NCI-H2107 treated with DMSO at 0.1 percent for 48 hours (cell line): Measurements from ENCODE around the gene DCT.

ENCODE experiments used
- DNase-seq: peaks from one replicate; lab custom pipeline; 2025; ENCODE audit not compliant: unreplicated experiment; lab: John Stamatoyannopoulos, UW

Gene DCT

DNA sequence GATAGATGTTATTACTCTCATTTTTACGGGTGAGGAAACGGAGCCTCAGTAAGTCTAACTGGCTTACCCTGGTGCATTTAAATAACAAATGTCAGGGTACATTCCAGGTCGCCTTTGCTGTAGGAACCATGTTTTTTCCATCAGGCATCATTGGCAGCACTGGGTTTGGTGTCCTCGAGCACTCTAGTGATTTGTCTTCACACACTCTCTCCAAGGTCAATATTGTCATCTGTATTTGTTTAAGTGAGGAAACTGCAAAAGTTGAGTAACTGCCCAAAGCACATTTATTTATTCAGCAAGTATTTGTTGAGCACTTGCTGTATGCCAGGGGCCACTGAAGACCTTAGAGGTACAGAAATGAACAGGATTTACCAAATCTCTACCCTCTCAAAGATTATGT is 78.6 kb downstream of the DCT start:
- no peak for DNase-seq

DNA sequence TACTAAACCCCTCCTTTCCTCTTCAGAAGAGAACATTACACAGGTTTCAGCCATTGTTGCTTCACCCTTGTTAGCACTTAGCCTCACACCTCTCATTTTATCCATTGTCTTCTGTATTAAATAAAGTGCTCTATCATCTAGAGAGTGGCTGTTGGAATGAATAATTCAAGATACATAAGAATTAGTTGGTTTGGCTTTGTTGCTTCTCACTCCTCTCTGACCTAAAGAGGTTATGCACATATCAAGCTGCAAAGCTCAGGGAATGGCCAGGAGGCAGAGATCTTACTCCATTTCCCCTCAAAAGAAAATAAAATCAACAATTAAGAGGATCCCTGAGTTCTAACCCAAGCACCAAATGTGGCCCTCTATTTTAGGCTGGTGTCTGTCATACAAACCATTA is 79.7 kb downstream of the DCT start:
- no peak for DNase-seq

GRCh38 chr13:94395860-94396259 is 83.6 kb downstream of the DCT start:
- DNase-seq = no peak

DNA sequence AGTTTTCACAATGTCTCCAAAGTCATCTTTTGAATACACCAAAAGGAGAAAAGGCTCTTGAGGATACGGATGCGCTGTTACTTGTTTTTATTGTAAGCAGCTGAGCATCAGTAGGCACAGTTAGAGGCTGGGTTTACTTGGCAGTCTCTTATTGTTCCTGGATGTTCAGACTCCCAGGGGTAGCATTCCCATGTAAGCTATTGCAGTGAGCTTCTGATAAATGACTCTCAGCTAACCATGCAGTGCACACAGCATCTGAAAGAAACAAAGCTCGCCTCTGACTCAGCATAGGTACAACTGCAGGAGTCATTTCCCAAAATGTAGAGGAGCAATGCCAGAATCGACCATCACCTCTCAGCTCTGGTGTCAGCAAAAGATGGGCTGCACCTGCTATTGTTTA is 84.8 kb downstream of the DCT start:
- peak; percentile 8 for DNase-seq

DNA sequence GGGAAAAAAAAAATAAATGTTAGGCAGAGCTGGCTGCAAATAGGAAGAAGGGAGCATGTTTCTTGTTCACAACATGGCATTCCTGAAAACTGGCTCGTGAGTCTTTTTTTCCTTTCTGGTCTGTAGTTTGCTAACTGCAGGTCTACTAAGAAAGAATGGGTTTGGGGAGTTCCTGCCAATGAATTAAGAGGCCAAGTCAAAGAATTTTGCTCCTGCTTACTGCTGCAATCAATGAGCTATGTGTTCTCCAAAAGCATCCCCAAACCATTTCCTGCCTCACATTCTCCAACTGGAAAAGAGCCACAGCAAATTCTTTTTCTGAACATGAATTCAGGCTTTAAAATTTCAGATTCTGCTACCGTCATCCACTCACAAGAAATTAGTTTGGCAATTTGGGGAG is 88.6 kb downstream of the DCT start:
- DNase-seq = no peak

DNA sequence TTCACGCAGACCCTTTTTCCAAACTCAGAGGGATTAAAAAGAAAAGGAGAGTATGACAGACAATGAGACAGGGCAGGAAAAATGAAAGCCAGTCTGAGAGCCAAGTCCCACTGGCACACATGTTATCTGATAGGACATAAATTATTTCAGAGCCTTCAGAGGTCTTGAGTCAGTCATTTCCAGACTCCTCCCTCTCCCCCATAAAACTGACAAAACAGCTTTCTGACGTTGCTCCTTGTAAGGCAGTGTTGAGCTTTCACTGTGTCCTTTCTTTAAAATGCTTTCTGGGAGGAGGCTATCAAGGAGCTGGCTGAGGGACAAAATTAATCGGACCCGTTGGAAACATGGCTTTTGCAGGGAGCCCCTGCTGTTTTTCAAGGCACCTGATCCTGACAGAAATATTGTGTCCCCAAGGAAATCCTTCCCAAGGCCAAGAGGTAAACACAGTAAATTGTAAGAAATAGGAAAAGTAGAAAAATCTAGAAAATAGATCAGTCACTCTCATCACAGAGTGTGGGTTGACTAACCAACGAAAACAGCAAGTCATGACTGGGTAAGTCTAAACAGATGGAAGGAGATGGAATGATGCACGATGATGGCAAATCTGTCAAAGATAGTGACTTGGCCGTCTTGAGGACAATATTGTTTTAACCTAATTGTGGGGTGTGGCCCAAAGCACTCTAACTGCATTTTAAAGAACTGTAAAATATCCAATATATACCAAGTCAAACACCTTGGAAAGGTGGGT is 89.7 kb downstream of the DCT start:
- no peak for DNase-seq

DNA sequence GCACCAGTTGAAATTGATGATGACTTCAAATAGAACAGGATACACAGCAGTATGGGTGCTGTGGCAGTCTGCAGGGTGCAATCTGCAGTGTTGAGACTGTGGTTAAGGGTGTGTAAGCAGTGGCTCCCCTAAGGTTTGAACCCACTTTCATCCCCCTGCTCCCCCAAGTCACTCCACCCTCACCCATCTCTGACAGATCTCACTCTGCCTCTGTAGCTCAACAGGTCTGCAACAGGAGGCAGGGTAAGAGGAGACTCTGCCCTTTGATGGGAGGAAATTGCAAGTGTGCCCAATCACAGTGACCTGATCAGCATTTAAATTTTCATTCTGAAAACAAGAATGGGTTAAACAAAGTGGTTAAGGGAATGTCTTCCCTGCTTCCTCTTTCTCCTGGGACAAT is 92.4 kb downstream of the DCT start:
- DNase-seq = no peak
